ENCODE data around the gene COL5A1.

The COL5A1 gene

GRCh38 chr9:134863306-134863902 lies 221.8 kb downstream of the COL5A1 start:
- H3K9me3 Mint-ChIP-seq, result peaks cover 15% of the 10 kb centered on the region
- TF ChIP-seq CTCF (IDR thresholded peaks at IDR 0.05; ENCODE audit: unreplicated experiment in 3 of 3), result no peak
- no peaks in the 10 kb centered on the region for H3K36me3 Mint-ChIP-seq (ENCODE audit: low read depth)

GRCh38 chr9:134863941-134864820 lies 222.6 kb downstream of the COL5A1 start:
- no peak overlapping the region for H3K27ac Mint-ChIP-seq
- no peak overlapping the region for H3K4me3 Mint-ChIP-seq
- H3K27me3 Mint-ChIP-seq (ENCODE audit: low read depth), result peaks cover 7% of the 10 kb centered on the region
- H3K4me1 Mint-ChIP-seq, result no peaks in the 10 kb centered on the region
- peaks cover 15% of the 10 kb centered on the region for H3K9me3 Mint-ChIP-seq
- TF ChIP-seq CTCF (IDR thresholded peaks at IDR 0.05; ENCODE audit: unreplicated experiment in 3 of 3), result no peak
- no peaks in the 10 kb centered on the region for H3K36me3 Mint-ChIP-seq (ENCODE audit: low read depth)

More at GRCh38 chr9:134863306-134863902, 221.8 kb downstream of the COL5A1 start:
- Mint-ChIP-seq H3K27me3 (ENCODE audit: low read depth) (peaks cover 5% of the 10 kb centered on the region), H3K27ac (no peak overlapping the region), H3K4me3 (no peak overlapping the region), H3K4me1 (no peaks in the 10 kb centered on the region)

GRCh38 chr9:134864821-134865190 lies 223.2 kb downstream of the COL5A1 start:
- Mint-ChIP-seq H3K4me1 (no peaks in the 10 kb centered on the region), H3K4me3 (no peak overlapping the region), H3K27me3 (ENCODE audit: low read depth) (peaks cover 7% of the 10 kb centered on the region), H3K27ac (no peak overlapping the region), H3K36me3 (ENCODE audit: low read depth) (no peaks in the 10 kb centered on the region), H3K9me3 (peaks cover 15% of the 10 kb centered on the region)
- no peak for TF ChIP-seq CTCF (IDR thresholded peaks at IDR 0.05; ENCODE audit: unreplicated experiment in 3 of 3)

- Mint-ChIP-seq H3K36me3 (ENCODE audit: low read depth) (no peaks in the 10 kb centered on the region), H3K4me1 (no peaks in the 10 kb centered on the region), H3K9me3 (peaks cover 9% of the 10 kb centered on the region), H3K27me3 (ENCODE audit: low read depth) (peaks cover 8% of the 10 kb centered on the region), H3K27ac (no peak overlapping the region), H3K4me3 (no peak overlapping the region)
- TF ChIP-seq CTCF (IDR thresholded peaks at IDR 0.05; ENCODE audit: unreplicated experiment in 3 of 3), result no peak
Measured at GRCh38 chr9:134867917-134868750, 226.5 kb downstream of the COL5A1 start.

GRCh38 chr9:134868751-134869553 lies 227.3 kb downstream of the COL5A1 start:
- Mint-ChIP-seq H3K36me3 (ENCODE audit: low read depth) (no peaks in the 10 kb centered on the region), H3K9me3 (peaks cover 11% of the 10 kb centered on the region), H3K27ac (no peak overlapping the region), H3K4me3 (no peak overlapping the region), H3K27me3 (ENCODE audit: low read depth) (peaks cover 8% of the 10 kb centered on the region), H3K4me1 (no peaks in the 10 kb centered on the region)
- no peak for TF ChIP-seq CTCF (IDR thresholded peaks at IDR 0.05; ENCODE audit: unreplicated experiment in 3 of 3)

All from nephron (organoid).